Transverse colon (tissue), 4 donors: Measurements from ENCODE around the gene AMFR. TPM values are rescaled to one million over a fixed set of nuclear protein-coding genes. Genes with fewer than 3 reads are reported as not detected.

ENCODE experiments used
- DNase-seq: peaks from one replicate; pipeline ENCODE4 v3.0.0-alpha.2; 2019
- H3K27ac ChIP-seq, 4 donors: fragments of 200-600 bp; sonication (generic); 2 replicates each; pipeline ENCODE4 v1.5.1; 2016 to 2018; ENCODE audit warnings: inconsistent platforms in 4 of 4
- H3K27me3 ChIP-seq: fragments of 200-600 bp; sonication (generic); 2 replicates; pipeline ENCODE4 v1.5.1; 2017; ENCODE audit warnings: inconsistent platforms
- H3K36me3 ChIP-seq, 4 donors: fragments of 200-600 bp; sonication (generic); 2 replicates each; pipeline ENCODE4 v1.5.1; 2017 to 2019; ENCODE audit warnings: inconsistent platforms in 4 of 4
- H3K4me1 ChIP-seq, 4 donors: fragments of 200-600 bp; sonication (generic); 2 replicates each; pipeline ENCODE4 v1.5.1; 2017 to 2020; ENCODE audit warnings: inconsistent platforms in 4 of 4
- H3K4me3 ChIP-seq, 4 donors: fragments of 200-600 bp; sonication (generic); 1 replicate in 1 of 4; 2 replicates in 3 of 4; pipeline versions ENCODE4 v1.5.1 to v1.6.1; 2017 to 2019; ENCODE audit warnings: inconsistent platforms in 4 of 4
- H3K9me3 ChIP-seq, 2 donors: fragments of 200-600 bp; sonication (generic); 2 replicates each; pipeline ENCODE4 v1.5.1; 2017 to 2019; ENCODE audit warnings: inconsistent platforms in 2 of 2
- CTCF ChIP-seq, 5 experiments: fragments of 200-600 bp in 3 of 5; fragments of 450-650 bp in 2 of 5; sonication (generic) in 3 of 5; IDR thresholded peaks; 1 replicate in 2 of 5; 2 replicates in 3 of 5; pipeline ENCODE4 v1.5.1; 2016 to 2017; ENCODE audit warnings: antibody characterized with exemption in 5 of 5, inconsistent platforms in 3 of 5, mild to moderate bottlenecking in 2 of 5, moderate library complexity in 1 of 5
- EP300 ChIP-seq: sonication (generic); formaldehyde crosslinking; IDR thresholded peaks from one replicate; pipeline ENCODE4 v1.6.1; 2017; ENCODE audit warnings: antibody characterized with exemption, low read depth
- POLR2A ChIP-seq: fragments of 450-650 bp; IDR thresholded peaks from one replicate; pipeline ENCODE4 v1.6.1; 2016; ENCODE audit warnings: antibody characterized with exemption, mild to moderate bottlenecking, moderate library complexity
- POLR2AphosphoS5 ChIP-seq, 3 donors: sonication (generic); formaldehyde crosslinking; IDR thresholded peaks; one replicate each; pipeline ENCODE4 v1.6.1; 2016; ENCODE audit warnings: antibody characterized with exemption in 3 of 3
- WGBS, 2 donors: methylation state at CpG; one replicate each; pipeline ENCODE4 v1.1.5; 2018; ENCODE audit warnings: low coverage in 1 of 2; 5-methylcytosine and 5-hydroxymethylcytosine counted together
- in situ Hi-C, 4 donors: fragments of 200-750 bp; cut with MboI; loops; one replicate each; pipeline versions ENCODE4 v1.15.0 to v1.15.1; 2017; ENCODE audit warnings: low sequenced_read_pairs in 3 of 4, low pct_ligation_motif_present in 1 of 4, low pct_unique_long_range_greater_than_20kb in 1 of 4
- intact Hi-C: fragments of 100-400 bp; cut with DNase I; formaldehyde crosslinking; loops from one replicate; pipeline ENCODE4 v1.15.1; 2023; ENCODE audit warnings: low total_unique reads
- total RNA-seq, 4 donors: library from RNA; depleted of rRNA; stranded (reverse); fragments of >200 nt; gene quantifications; one replicate each; pipeline ENCODE4 v1.1.0, GENCODE V29; 2016

Gene AMFR
- total RNA-seq, 4 donors from 2014 or later = 60.7 to 156 (median 114) TPM

- TF ChIP-seq CTCF (IDR thresholded peaks at IDR 0.05) = no peak
- TF ChIP-seq POLR2AphosphoS5 (IDR thresholded peaks at IDR 0.05) = no peak
- TF ChIP-seq POLR2A = no peak
- no peak for TF ChIP-seq EP300
- H3K9me3 ChIP-seq = no peaks in the 10 kb centered on the region
- H3K27ac ChIP-seq = no peak overlapping the region
- H3K27me3 ChIP-seq = no peaks in the 10 kb centered on the region
- no peak overlapping the region for H3K4me3 ChIP-seq
- 80 to 94% methylated on average over 1 to 23 of the region's 23 CpGs for WGBS, 2 donors
- DNase-seq = no peak
- intact Hi-C loops (no loop called here), in situ Hi-C loops (no loop called here)
- no peaks in the 10 kb centered on the region for H3K36me3 ChIP-seq
- H3K4me1 ChIP-seq = no peaks in the 10 kb centered on the region
Measured at GRCh38 chr16:56340416-56340815, 84.9 kb downstream of the AMFR start.

GRCh38 chr16:56339431-56340195 is 85.7 kb downstream of the AMFR start:
- Histone ChIP-seq H3K27me3 (no peaks in the 10 kb centered on the region), H3K4me3 (no peak overlapping the region), H3K27ac (no peak overlapping the region), H3K4me1 (no peaks in the 10 kb centered on the region), H3K36me3 (no peaks in the 10 kb centered on the region), H3K9me3 (no peaks in the 10 kb centered on the region)
- 93% methylated on average over 12 of the region's 17 CpGs; no CpG with 5 or more reads in 1 of the 2 donors for WGBS, 2 donors
- TF ChIP-seq CTCF (IDR thresholded peaks at IDR 0.05) (no peak), POLR2A (no peak), POLR2AphosphoS5 (IDR thresholded peaks at IDR 0.05) (no peak), EP300 (no peak)
- no peak for DNase-seq
- in situ Hi-C loops (no loop called here), intact Hi-C loops (no loop called here)

- WGBS, 2 donors = 84% methylated on average over 17 of the region's 17 CpGs; no CpG with 5 or more reads in 1 of the 2 donors
- Histone ChIP-seq H3K36me3 (no peaks in the 10 kb centered on the region), H3K4me3 (no peak overlapping the region), H3K27ac (no peak overlapping the region), H3K27me3 (no peaks in the 10 kb centered on the region), H3K9me3 (no peaks in the 10 kb centered on the region), H3K4me1 (no peaks in the 10 kb centered on the region)
- DNase-seq = no peak
- intact Hi-C loops (no loop called here), in situ Hi-C loops (no loop called here)
- TF ChIP-seq POLR2A = no peak
- TF ChIP-seq POLR2AphosphoS5 (IDR thresholded peaks at IDR 0.05) = no peak
- no peak for TF ChIP-seq CTCF (IDR thresholded peaks at IDR 0.05)
- TF ChIP-seq EP300 = no peak
Measured at GRCh38 chr16:56338566-56339318, 86.6 kb downstream of the AMFR start.

GRCh38 chr16:56337858-56338325 is 87.5 kb downstream of the AMFR start:
- Histone ChIP-seq H3K36me3 (no peaks in the 10 kb centered on the region), H3K4me1 (no peaks in the 10 kb centered on the region), H3K27me3 (no peaks in the 10 kb centered on the region), H3K4me3 (no peak overlapping the region), H3K9me3 (no peaks in the 10 kb centered on the region), H3K27ac (no peak overlapping the region)
- in situ Hi-C loops (no loop called here), intact Hi-C loops (no loop called here)
- TF ChIP-seq EP300 (no peak), POLR2AphosphoS5 (IDR thresholded peaks at IDR 0.05) (no peak), POLR2A (no peak), CTCF (IDR thresholded peaks at IDR 0.05) (no peak)
- 81% methylated on average over 11 of the region's 11 CpGs; no CpG with 5 or more reads in 1 of the 2 donors for WGBS, 2 donors
- no peak for DNase-seq
